Measurements from ENCODE around the gene SCN5A. TPM values are rescaled to one million over a fixed set of nuclear protein-coding genes. Genes with fewer than 3 reads are reported as not detected.
A peak's percentile ranks its signal among the peaks of the same experiment; 100 is the strongest.

SCN5A gene
- total RNA-seq, 1 experiment from 2014 or later = not detected

DNA sequence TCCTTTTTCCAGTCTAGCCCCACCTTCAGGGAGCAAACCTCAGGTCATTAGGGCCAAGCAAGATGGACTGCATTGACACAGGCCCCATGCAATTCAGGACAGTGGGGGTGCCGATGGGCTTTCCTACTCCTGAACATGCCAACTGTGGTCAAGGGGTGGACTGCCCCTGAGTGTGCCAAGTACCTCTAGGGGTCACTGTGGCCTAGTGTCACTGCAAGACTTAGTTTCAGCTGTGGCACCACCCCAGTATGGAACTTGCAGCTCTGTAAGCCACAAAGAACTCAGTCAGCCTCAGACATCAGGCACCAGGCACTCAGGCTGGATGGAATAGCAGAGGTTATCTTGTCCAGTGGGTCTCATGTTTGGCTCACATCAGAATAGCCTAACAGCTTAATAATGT lies 121.0 kb downstream of the SCN5A start:
- Mint-ChIP-seq H3K36me3 (ENCODE audit: insufficient read depth, unreplicated experiment) (peaks cover 39% of the 10 kb centered on the region), H3K4me1 (ENCODE audit: insufficient read depth, unreplicated experiment) (no peaks in the 10 kb centered on the region), H3K27ac (ENCODE audit: low read depth, unreplicated experiment) (no peak overlapping the region), H3K27me3 (ENCODE audit: insufficient read depth, unreplicated experiment) (no peaks in the 10 kb centered on the region), H3K9me3 (ENCODE audit: unreplicated experiment) (no peaks in the 10 kb centered on the region), H3K4me3 (ENCODE audit: unreplicated experiment) (no peak overlapping the region)
- no TSS peak for BruUV-seq (replicated peaks)
- CTCF ChIA-PET = interaction anchor here (1.1 to 2.1 kb wide), 3 partner anchors 128 to 471 kb away, joined by 3 to 12 read pairs (median 6); no protein-coding TSS in a partner anchor
- no peak for DNase-seq (ENCODE audit: unreplicated experiment)
- intact Hi-C loops (cut with micrococcal nuclease) = no loop called here
- TF ChIP-seq CTCF (IDR thresholded peaks at IDR 0.05; ENCODE audit: unreplicated experiment) = no peak
- POLR2A ChIA-PET = no interaction called here

- Mint-ChIP-seq H3K27ac (ENCODE audit: low read depth, unreplicated experiment) (no peak overlapping the region), H3K9me3 (ENCODE audit: unreplicated experiment) (no peaks in the 10 kb centered on the region), H3K4me3 (ENCODE audit: unreplicated experiment) (no peak overlapping the region), H3K4me1 (ENCODE audit: insufficient read depth, unreplicated experiment) (no peaks in the 10 kb centered on the region), H3K27me3 (ENCODE audit: insufficient read depth, unreplicated experiment) (no peaks in the 10 kb centered on the region), H3K36me3 (ENCODE audit: insufficient read depth, unreplicated experiment) (peaks cover 54% of the 10 kb centered on the region)
- no peak for DNase-seq (ENCODE audit: unreplicated experiment)
- no peak for TF ChIP-seq CTCF (IDR thresholded peaks at IDR 0.05; ENCODE audit: unreplicated experiment)
- intact Hi-C loops (cut with micrococcal nuclease) = no loop called here
- no TSS peak for BruUV-seq (replicated peaks)
- POLR2A ChIA-PET = no interaction called here
- CTCF ChIA-PET = interaction anchor here (13.8 kb wide), 1 partner anchor 127 kb away, joined by 239 read pairs; no protein-coding TSS in a partner anchor
Observed at GRCh38 chr3:38526792-38527191, 122.7 kb downstream of the SCN5A start.

GRCh38 chr3:38524141-38524739 lies 125.2 kb downstream of the SCN5A start:
- no peak for TF ChIP-seq CTCF (IDR thresholded peaks at IDR 0.05; ENCODE audit: unreplicated experiment)
- H3K4me1 Mint-ChIP-seq (ENCODE audit: insufficient read depth, unreplicated experiment) = no peaks in the 10 kb centered on the region
- CTCF ChIA-PET = interaction anchor here (0.8 to 13.8 kb wide), 11 partner anchors 10 to 766 kb away, joined by 3 to 239 read pairs (median 4); no protein-coding TSS in a partner anchor
- H3K27ac Mint-ChIP-seq (ENCODE audit: low read depth, unreplicated experiment) = no peak overlapping the region
- H3K9me3 Mint-ChIP-seq (ENCODE audit: unreplicated experiment) = no peaks in the 10 kb centered on the region
- POLR2A ChIA-PET = interaction anchor here (0.7 kb wide), 1 partner anchor 721 kb away, joined by 3 read pairs; no protein-coding TSS in a partner anchor
- DNase-seq (ENCODE audit: unreplicated experiment) = no peak
- H3K4me3 Mint-ChIP-seq (ENCODE audit: unreplicated experiment) = no peak overlapping the region
- BruUV-seq (replicated peaks) = TSS peak; percentile 31
- no peaks in the 10 kb centered on the region for H3K27me3 Mint-ChIP-seq (ENCODE audit: insufficient read depth, unreplicated experiment)
- intact Hi-C loops (cut with micrococcal nuclease) = no loop called here
- peaks cover 60% of the 10 kb centered on the region for H3K36me3 Mint-ChIP-seq (ENCODE audit: insufficient read depth, unreplicated experiment)

DNA sequence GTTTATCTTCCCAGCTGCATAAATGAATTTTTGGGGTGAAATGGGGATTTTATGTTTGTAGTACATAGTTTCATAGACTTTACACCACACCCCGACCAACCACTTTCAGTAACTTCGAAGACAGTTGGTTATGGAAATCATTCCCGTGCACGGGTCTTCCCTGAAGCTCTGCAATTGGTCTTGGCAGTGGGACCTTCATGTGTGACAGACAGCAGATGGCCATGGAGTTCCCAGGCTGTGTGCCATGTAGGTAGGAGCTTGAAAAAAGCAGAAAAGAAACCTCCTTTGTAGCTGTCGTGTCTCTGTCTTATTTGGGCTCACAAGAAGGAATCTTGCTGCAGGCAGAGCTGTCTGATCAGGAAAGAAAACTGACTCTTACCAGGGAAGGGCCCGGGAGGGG lies 127.5 kb downstream of the SCN5A start:
- DNase-seq (ENCODE audit: unreplicated experiment) = no peak
- H3K4me3 Mint-ChIP-seq (ENCODE audit: unreplicated experiment) = no peak overlapping the region
- intact Hi-C loops (cut with micrococcal nuclease) = no loop called here
- ChIA-PET CTCF (interaction anchor here (0.5 to 13.8 kb wide), 60 partner anchors 8 to 1157 kb away, joined by 3 to 239 read pairs (median 4); partner anchors contain the start of genes EXOG and XYLB), POLR2A (interaction anchor here (1.0 to 1.1 kb wide), 2 partner anchors 129 to 478 kb away, joined by 4 to 5 read pairs; no protein-coding TSS in a partner anchor)
- H3K4me1 Mint-ChIP-seq (ENCODE audit: insufficient read depth, unreplicated experiment) = no peaks in the 10 kb centered on the region
- peaks cover 60% of the 10 kb centered on the region for H3K36me3 Mint-ChIP-seq (ENCODE audit: insufficient read depth, unreplicated experiment)
- BruUV-seq (replicated peaks) = no TSS peak
- no peak overlapping the region for H3K27ac Mint-ChIP-seq (ENCODE audit: low read depth, unreplicated experiment)
- no peaks in the 10 kb centered on the region for H3K9me3 Mint-ChIP-seq (ENCODE audit: unreplicated experiment)
- H3K27me3 Mint-ChIP-seq (ENCODE audit: insufficient read depth, unreplicated experiment) = no peaks in the 10 kb centered on the region
- TF ChIP-seq CTCF (IDR thresholded peaks at IDR 0.05; ENCODE audit: unreplicated experiment) = no peak

Data from MCF 10A (cell line).